GM19351 (cell line): ENCODE measurements around the gene ZC3H13.

Experiments used
- ATAC-seq: cut with Tn5 transposase; IDR thresholded peaks from one replicate; pipeline ENCODE4 v1.9.1; 2021; ENCODE audit warnings: mild to moderate bottlenecking, moderate library complexity; ENCODE audit not compliant: unreplicated experiment

The ZC3H13 gene

DNA sequence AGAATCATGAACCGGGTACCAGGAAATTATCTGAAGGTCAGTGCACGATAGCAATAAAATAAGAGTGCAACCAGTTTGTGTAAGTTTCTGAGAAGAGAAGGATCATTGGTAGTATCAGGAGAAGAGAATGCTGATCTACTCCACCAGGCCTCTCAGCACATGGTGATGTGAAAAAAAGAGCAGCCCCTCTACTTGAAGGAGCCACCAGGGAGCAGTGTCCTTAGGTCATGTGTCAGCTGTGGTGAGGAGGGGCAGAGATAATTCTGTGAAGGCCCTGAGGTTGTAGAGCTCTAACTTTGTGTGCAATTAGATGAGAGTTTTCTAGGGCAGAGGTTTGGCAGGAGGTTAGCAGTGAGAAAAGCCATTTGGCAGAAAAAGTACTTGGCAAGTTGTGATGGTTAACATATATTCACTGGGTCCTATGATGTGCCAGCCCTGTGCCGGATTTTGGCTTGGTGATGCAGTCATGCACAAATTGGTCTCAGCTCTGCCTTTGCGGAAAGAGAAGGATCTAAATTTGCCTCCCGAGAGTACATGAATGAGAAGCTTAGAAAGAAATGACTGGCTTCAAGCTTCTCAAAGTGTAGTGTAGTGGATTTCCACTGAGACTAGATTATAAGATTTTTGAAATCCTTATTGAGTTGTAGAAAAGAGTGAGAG, 19.2 kb upstream of the ZC3H13 start:
- peak; percentile 93 for ATAC-seq

DNA sequence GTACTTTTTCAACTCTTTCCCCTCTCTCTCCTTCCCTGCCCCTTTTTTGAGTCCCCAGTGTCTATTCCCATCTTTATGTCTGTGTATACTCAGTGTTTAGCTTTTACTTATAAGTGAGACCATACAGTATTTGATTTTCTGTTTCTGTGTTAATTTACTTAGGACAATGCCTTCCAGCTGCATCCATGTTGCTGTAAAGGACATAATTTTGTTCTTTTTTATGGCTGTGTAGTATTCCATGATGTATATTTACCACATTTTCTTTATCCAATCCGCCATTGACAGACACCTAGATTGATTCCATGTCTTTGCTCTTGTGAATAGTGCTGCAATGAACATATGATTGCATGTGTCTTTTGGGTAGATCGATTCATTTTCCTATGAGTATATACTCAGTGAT, 10.7 kb upstream of the ZC3H13 start:
- ATAC-seq: no peak

DNA sequence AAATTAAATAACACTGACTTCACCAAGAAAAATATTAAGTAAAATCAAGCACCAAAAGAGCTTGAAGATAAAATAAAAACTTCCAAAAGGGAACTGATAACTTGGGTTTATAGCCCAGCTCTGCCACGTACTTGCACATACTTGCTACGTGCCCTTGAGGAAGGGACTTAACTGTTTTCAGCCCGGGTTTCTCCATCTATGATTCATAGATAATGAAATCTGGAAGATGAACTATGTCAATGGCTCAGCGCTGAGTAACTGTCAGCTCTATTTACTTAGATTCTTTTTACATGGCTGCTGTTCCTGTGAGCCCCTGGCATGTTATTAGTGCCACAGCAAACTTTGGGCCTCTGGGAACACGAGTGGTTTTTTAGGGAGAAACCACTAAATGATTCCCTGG, 9.6 kb upstream of the ZC3H13 start:
- no peak for ATAC-seq

DNA sequence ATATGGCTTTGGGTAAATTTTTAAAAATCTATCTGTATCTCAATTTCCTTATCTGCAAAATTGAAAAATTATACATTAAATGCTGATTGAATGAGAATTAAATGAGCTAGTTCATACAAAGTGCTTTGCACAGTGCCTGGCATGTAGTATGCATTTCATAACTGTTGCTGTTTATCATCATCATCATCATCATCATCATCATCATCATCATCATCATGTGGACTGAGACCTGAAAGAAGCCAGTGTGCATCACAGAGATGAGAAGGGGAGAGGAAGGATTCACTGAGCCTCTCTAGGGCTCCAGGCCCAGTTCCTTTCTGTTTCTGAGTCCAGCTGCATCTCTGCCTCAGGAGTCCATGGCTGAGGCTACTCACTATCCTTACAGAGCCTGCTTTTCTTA, 6.9 kb upstream of the ZC3H13 start:
- no peak for ATAC-seq

DNA sequence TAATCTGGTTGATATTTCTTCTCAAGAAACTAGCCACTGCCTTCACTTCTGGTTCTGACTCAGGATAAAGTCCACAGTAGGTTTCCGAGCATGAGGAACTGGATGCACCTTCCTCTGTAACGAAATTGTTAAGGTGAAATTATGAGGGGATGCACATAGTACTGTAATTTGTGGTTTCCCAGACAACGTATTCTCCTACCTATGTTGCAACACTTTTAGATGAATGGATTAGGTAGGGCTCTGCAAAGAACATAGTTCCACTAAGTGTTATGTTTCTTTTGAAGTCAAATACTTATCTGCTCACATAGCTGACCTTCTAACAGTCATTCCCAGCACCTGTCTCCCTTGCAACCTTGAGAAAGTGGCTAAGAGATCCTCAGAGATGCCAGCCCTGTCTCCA, 5.7 kb upstream of the ZC3H13 start:
- no peak for ATAC-seq

DNA sequence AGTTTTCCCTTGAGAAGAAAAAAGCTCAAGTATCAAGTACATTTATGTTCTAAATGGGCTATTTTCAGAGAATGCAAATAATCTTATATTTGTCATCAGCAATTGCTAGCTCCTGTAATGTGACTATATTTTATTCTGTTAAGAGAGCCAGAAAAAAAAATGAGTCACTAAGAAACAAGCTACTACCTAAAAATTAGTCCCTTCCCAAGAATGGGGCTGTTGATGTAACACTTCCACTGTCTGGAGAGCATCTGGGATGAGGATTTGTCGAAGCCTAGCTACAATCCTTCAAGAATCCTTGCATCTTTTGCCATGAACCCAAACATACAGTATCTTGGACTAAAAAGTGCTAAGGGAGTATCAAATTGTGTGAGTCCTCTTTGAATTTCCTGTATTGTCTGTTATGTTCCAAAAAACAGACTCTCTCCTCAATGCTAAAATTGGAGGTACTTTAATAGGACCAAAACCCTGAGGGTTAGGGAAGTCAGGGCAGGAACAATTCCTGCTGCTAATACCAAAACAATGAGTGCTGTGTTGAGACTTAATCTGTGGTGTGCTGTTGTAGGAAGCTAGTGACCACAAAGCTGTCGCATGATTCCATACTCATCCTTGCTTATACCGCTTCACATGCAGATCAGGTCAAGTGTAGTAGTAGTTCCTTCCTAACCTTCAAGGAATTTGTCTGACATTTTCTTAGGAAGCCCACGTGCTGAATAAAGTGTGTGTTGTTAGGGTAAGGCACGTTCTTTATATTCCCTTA, 4.9 kb upstream of the ZC3H13 start:
- ATAC-seq: no peak

DNA sequence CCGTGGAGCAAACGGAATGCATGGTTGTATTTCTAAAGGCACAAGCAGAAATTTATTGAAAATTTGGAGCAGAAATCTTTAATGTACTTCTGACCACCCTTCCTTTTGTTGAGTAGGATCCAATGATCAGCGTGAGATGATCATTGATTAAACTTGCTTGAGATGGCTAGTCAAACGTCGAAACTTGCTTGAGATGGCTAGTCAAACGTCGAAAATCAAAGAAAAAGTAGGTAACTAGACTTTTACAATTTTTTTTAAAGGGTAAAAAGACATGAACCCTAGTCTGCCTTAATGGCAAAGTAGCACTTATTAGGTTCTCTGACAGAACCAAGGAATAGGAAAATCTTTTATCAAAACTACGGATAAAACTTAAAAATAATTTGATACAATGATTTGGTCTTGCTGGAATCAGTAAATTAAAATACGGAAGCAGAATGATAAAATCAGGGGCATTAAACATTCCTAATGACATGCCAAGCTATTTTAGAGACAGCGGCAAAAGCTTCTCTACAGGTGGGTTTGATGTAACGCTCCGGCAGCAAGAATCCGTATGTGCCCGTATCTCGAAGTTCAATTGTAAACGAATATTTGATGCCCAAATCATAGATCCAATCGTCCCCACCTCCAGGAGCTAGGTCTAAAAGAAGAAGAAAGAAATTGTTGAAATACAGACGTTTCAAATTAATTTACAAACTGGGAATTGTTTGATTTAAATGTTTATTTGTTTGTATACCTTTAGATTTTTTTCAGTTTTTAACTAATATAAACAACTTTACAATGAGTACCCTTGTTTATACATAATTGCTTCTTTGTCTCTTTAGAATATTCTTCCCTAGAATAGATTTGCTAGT, 841 bp upstream of the ZC3H13 start:
- no peak for ATAC-seq

DNA sequence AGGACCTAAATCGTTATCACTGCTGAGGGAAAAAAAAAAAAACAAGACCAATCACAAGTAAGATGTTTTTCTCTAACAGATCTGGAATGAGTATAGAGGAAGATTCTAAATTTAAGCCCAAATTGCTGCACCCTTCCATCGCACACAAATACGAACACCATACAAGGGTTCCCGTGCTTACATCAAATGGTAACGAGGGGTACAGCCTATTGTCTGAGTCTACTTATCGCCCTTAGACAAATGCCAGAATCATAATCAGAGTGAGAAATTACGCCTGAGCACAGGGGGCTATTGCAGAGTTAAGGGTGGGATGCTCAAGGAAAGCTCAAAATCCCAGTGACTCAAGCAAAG, 603 bp downstream of the ZC3H13 start:
- ATAC-seq: peak; percentile 1

DNA sequence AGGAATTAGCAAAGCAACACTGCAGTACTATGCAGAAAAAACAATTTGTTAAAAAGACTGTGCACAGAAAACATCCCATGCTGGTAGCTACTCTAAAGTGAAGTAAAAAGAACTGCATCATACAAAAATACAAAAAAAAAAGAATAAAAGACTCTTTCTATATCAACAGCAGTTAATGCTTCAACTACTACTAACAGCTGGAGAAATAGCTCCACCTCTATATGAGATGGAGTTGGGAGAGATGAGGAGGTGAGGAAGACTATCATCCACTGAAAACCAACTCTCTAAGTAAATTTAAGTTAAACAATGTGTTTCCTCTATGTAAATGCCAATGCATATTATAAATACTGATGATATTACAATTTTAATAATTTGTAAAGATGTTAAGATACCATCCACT, 1.8 kb downstream of the ZC3H13 start:
- ATAC-seq: no peak

DNA sequence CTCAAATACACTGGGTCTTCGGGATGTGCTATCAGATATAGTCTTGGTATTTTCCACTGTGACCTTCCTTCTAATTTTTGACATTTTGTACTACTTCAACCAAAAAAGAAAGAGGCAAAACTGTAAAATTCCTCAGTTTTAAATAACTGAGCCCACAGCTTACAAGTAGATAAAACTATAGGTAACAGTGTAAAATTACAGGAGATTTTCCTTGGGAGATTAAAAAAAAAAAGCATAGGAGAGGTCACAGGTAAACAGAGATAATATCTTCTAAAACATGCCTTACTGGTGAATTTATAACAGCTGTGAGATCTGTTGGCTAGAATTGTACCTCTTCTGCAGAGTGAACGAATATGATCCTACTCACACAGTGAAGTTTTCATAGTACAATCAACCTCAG, 7.1 kb downstream of the ZC3H13 start:
- no peak for ATAC-seq

DNA sequence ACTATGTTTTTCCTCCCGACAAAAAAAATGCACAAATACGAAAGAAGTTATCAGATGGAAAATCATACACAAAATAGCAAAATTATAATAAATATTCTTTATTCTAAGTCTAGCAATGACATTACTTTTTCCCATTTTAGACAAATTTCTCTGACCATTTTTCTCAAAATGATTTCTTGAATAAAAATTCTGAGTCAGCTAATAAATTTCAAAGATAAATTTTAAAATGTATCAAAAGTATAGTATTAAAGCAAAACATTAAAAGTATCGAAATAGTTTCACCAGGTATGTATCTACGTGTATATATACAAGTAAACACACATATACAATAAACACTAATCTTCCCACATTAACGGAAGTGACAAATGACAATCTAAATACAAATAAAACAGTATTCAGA, 8.9 kb downstream of the ZC3H13 start:
- no peak for ATAC-seq

DNA sequence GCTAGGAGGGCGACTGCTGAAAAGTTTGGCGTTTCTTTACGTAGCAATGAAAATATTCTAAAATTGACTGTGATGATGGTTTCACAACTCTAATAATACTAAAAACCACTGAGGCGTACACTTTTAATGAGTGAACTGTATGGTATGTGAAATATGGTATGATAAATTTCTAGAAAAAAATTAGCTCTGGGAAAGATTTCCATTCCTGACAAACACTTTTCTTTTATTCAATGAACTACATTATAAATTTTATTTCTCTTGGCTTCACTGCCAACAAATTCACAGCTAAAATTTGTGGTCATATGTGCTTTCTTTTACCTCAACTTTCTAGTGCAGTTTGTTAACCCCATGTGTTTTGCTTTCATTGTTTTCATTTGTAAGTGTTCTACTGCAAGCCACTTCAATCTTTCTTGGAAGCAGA, 11.1 kb downstream of the ZC3H13 start:
- no peak for ATAC-seq

DNA sequence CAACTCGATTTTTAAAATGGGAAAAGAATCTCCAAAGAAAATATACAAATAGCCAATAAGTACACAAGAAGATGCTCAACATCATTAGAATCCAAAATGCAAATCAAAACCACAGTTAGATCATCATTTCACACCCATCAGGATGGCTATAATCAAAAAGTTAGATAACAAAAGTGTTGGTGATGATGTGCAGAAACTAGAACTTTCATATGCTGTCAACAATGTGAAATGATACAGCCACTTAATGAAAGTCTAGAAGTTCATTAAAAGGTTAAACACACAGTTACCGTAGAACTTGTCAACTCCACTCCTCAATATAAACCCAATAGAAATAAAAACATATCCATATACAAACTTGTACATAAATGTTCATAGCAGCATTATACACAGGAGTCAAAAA, 11.8 kb downstream of the ZC3H13 start:
- no peak for ATAC-seq

DNA sequence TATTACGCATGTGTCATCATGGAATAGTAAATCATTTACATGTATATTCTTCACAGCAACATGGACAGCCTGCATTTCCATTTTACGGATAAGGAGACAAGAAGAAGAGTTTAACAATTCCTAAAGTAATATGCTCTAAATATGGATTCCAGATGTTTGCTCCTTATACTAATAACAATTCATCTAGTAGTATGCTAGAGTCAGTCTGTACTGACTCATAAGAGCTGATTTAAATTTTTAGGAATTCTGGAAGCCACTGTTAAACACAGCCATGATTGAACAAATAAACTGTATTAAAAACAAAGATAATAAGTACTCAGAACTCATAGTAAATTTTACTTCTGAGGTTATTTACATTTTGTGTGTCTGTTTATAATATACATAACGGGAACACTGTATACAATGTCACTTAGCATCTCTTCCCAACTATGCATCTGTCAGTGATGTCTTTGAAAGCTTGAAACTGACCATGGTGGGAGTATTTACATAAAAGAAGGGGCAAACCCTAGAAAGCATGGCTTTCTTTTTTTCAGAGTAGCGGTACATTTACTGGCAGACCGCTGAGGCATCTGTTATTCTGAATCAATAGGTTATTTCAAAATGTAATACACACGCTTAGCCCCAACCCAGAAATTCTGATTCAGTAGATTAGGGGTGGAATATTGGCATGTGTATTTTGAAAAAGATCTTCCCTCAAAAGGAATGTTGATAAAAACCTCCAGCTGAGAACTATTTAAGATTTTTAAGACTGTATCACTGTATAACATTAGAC, 12.9 kb downstream of the ZC3H13 start:
- no peak for ATAC-seq

DNA sequence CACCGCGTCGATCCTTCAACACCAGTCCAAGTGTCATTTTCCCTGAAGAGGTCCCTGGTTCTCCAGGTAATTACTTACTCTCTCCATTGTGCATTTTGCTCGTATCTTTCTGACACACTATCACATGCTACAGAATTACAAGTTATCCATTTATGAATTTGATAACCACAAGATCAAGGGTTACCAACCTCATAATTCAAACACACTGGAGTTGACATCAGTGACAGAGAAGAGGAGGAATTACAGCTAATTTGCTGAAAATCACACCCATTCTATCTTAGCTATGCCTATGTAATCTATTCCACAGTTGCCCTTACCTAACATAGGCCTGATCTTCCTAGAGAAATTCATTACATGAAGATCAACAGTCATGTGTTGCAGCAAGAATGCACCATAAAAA, 14.2 kb downstream of the ZC3H13 start:
- no peak for ATAC-seq

DNA sequence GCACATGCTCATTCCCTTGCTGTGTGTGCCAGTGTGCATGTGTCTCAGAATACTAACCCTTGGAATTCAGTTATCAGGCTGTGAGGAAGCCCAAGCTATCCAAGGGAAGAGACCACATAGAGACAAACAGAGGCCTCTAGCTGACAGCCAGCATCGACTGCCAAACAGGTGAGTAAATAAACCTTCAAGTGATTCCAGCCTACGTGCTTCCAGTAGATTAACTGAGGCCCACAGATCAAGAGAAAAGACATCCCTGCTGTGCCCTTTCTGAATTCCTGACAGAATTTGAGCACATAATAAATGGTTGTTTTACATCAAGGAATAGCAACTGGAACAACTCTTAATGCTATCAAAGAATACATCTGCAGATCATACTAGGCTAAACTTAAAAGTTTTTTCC, 17.5 kb downstream of the ZC3H13 start:
- no peak for ATAC-seq

DNA sequence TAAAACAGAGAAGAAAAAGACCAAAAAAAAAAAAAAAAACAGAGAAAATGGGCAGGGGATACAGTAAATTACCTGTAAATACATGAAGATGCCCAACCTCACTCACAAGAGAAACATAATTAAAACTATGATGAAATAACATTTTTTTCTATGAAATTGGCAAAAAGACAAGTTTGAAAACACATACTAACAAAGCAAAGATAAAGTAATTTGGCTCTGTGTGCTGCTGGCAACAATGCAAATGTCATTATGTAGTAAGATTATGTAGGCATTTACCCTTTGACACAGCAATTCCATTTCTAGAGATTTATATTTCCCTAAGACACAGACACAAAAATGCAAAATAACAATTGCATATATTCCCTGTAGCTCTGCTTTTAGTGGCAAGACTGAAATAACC, 20.2 kb downstream of the ZC3H13 start:
- no peak for ATAC-seq

DNA sequence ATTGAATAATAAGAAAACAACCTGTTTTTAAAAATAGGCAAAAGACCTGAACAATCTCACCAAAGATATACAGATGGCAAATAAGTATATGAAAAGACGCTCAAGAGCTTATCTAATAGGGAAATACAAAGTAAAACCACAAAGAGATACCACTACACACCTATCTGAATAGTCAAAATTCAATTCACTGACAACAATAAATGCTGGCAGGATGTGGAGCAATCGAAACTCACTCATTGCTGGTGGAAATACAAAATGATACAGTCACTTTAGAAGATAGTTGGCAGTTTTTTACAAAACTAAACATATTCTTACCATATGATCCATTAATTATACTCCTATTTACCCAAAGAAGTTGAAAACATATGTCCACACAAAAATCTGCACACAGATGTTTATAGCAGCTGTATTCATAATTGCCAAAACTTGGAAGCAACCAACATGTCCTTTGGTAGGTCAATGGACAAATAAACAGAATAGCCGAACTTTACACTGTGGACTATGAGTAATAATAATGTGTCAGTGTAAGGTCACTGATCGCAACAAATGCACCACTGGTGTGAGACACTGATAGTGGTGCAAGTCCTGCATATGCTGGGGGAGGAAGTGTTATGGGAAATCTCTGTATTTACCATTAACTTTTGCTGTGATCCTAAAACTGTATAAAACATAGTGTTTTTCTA, 20.8 kb downstream of the ZC3H13 start:
- ATAC-seq: no peak

DNA sequence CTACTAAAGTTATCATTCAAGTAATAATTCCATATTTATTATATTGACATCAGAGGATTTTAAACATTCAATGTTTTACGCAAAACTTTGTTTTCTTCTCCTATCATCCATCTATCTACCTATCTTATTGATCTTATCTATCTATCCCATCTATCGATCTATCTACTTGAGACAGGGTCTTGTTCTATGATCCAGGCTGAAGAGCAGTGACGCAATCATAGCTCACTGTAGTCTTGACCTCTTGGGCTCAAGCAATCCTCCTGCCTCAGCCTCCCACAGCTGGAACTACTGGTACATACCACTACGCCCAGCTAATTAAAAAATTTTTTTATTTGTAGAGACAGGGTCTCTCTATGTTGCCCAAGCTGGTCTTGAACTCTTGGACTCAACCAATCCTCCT, 27.4 kb downstream of the ZC3H13 start:
- ATAC-seq: no peak

DNA sequence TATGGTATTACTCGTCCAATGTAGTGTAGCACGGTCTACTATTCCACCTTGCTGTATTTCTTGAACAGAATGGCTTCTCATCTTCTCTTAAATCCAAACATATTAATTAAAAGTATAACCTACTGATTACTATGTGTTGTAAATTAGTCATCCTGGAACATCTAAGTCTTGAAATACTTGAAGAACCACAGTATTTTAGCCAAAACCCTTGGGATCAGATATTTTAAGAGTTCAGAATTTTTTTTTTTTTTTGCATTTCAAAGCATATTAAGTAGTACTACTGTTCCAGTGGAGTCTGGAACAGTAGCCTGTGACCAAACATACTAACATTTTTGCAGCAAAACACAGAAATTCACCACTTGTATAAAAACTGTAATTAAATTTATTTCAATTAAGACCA, 30.1 kb downstream of the ZC3H13 start:
- no peak for ATAC-seq

DNA sequence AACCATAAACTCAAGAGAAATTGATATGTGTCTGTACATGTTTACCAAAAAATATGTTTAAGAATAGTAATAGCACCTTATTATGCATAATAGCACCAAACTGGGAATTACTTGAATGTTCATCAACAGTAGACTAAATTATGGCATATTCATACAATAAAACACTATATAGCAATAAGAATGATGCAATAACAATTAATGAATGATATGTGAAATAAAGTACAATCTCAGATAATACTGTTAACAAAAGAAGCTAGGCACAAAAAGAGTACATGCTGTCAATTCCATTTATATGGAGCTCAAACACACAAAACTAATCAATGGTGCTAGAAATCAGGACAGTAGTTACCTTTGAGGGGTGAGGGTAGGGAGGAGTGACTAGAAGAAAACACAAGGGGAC, 36.3 kb downstream of the ZC3H13 start:
- no peak for ATAC-seq
